GM19351 (cell line): ENCODE data around the gene TRAM1L1.

Experiments
- ATAC-seq: cut with Tn5 transposase; IDR thresholded peaks from one replicate; pipeline ENCODE4 v1.9.1; 2021; ENCODE audit warnings: mild to moderate bottlenecking, moderate library complexity; ENCODE audit not compliant: unreplicated experiment

The TRAM1L1 gene

GRCh38 chr4:117084866-117085701 lies at the start of gene TRAM1L1:
TRAM1L1 (minus strand) TSS chr4:117085576; CDS start chr4:117085393, 183 bp downstream.
- no peak for ATAC-seq

GRCh38 chr4:117134386-117134785 lies 49.0 kb upstream of the TRAM1L1 start:
- ATAC-seq = peak; percentile 77

GRCh38 chr4:117096886-117097285 lies 11.5 kb upstream of the TRAM1L1 start:
- no peak for ATAC-seq

- ATAC-seq = no peak
Observed at GRCh38 chr4:117096462-117096861, 11.1 kb upstream of the TRAM1L1 start.

- no peak for ATAC-seq
Observed at GRCh38 chr4:117093571-117093970, 8.2 kb upstream of the TRAM1L1 start.

- no peak for ATAC-seq
Observed at GRCh38 chr4:117077760-117078159, 7.6 kb downstream of the TRAM1L1 start.

GRCh38 chr4:117068120-117068519 lies 17.3 kb downstream of the TRAM1L1 start:
- no peak for ATAC-seq

GRCh38 chr4:117063961-117064696 lies 21.2 kb downstream of the TRAM1L1 start:
- no peak for ATAC-seq

GRCh38 chr4:117042962-117043361 lies 42.4 kb downstream of the TRAM1L1 start:
- ATAC-seq = no peak
